Measurements from ENCODE around the gene PCNP.

- TF ChIP-seq, protein P1, sequence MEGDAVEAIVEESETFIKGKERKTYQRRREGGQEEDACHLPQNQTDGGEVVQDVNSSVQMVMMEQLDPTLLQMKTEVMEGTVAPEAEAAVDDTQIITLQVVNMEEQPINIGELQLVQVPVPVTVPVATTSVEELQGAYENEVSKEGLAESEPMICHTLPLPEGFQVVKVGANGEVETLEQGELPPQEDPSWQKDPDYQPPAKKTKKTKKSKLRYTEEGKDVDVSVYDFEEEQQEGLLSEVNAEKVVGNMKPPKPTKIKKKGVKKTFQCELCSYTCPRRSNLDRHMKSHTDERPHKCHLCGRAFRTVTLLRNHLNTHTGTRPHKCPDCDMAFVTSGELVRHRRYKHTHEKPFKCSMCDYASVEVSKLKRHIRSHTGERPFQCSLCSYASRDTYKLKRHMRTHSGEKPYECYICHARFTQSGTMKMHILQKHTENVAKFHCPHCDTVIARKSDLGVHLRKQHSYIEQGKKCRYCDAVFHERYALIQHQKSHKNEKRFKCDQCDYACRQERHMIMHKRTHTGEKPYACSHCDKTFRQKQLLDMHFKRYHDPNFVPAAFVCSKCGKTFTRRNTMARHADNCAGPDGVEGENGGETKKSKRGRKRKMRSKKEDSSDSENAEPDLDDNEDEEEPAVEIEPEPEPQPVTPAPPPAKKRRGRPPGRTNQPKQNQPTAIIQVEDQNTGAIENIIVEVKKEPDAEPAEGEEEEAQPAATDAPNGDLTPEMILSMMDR (IDR thresholded peaks at IDR 0.05): no peak
- TF ChIP-seq POLR2A (IDR thresholded peaks at IDR 0.05): no peak
These were observed 44.7 kb downstream of the PCNP start for GRCh38 chr3:101618726-101619125.
